ENCODE data around the gene DBNDD1.

Gene DBNDD1

DNA sequence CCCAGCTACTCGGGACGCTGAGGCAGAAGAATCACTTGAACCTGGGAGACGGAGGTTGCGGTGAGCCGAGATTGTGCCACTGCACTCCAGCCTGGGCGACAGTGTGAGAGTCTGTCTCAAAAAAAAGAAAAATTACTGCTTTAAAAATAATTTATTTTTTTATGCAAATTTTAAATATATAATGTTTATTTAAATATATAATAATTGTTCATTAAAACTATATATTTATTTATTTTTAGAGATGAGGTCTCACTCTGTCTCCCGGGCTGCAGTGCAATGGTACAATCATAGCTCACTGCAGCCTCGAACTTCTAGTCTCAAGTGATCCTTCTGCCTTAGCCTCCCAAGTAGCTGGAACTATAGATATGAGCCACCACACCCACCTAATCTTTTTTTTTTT lies 15.2 kb upstream of the DBNDD1 start:
- DNase-seq: no peak

DNA sequence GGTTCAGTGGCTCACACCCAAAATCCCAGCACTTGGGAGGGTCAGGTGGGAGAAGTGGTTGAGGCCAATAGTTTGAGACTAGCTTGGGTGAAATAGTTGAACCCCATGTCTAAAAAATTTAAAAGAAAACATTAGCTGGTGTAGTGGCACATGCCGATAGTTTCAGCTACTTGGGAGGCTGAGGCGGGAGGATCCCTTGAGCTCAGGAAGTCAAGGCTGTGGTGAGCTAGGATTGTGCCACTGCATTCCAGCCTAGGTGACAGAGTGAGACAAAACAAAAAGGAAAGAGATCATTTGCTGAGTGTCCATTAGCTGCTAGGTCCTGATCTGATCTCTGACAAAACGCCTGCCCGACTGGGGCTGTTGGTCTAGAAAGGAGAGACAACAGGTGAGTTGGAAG lies 14.1 kb upstream of the DBNDD1 start:
- no peak for DNase-seq

DNA sequence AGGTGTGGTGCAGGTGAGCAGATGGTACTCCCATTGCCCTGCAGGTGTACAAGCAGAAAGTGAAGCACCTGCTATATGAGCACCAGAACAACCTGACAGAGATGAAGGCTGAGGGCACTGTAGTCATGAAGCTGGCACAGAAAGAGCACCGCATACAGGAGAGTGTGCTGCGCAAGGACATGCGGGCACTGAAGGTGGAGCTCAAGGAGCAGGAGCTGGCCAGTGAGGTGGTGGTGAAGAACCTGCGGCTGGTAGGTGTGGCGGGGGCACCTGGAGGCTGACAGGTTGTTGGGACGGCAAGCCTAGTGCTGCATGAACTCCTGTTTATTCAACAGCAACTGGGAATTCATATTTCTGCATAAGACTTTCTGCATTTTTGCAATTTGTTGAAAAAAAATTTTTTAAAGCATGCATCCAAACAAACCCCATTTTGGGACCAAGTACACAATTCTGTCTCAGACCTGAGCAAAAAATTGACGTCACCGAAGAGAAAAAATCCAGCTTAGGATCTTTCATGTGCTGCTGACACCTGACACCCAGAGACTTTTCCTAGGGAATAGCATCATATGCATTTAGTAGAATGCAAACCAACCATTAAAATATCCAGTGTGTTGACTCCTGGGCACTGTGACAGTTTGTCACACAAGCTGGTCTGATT lies 13.5 kb upstream of the DBNDD1 start:
- DNase-seq: no peak

- DNase-seq: no peak
These were observed 12.8 kb upstream of the DBNDD1 start for GRCh38 chr16:90031931-90032673.

- DNase-seq: no peak
These were observed 12.1 kb upstream of the DBNDD1 start for GRCh38 chr16:90031186-90031930.

DNA sequence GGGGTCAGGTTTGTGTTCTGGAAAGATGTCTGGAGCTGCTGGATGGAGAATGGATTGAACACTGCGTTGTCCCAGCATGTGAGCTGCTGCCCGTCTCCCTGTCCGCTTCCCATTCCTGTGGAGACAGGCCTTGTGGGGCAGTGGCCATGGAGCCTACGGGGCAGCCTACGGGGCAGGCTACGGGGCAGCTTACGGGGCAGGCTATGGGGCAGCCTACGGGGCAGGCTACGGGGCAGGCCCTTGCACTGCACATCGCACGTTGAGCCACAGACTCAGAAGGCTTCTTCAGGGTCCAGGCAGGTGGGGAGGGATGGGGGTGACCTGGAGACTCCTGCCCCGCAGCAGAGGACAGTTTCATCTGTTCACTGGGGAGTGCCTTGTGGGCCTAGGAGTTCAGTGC lies 9.7 kb upstream of the DBNDD1 start:
- no peak for DNase-seq

DNA sequence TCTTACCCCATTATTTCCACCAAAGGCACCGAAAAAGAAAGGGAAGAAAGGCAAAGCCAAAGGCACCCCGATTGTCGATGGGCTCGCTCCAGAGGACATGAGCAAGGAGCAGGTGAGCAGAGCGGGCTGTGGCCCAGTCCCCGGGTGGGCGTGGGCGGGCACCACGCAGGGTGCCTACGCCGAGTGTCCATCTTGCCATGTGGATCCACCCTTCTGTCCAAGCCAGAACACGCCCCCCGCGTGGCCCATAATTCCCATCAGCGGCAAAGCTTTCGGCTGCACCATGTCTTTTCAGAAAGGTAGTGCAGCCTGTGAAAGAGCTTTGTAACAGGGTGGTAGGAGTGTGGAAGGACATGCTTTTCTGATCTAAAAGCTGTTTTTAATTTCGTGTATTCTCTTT lies 8.4 kb upstream of the DBNDD1 start:
- no peak for DNase-seq

DNA sequence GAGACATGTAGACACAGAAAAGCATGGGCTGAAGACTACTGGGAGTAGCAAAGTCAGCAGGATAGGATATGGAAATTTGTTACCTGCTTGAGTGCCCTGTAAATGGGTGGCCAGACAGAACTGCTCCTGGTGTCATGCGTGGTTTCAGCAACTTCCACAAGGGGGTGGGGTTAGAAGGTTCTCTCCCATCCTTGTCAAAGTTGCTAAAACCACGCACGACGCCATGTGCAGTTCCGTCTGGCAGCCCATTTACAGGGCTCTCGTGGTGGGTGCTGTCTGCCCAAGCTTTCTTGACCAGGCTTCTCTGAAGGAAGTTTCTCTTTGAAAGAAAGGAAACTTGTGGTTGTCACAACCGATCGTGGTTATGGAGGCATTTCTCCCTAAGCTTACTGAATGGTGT lies 6.9 kb upstream of the DBNDD1 start:
- peak; percentile 15 for DNase-seq

DNA sequence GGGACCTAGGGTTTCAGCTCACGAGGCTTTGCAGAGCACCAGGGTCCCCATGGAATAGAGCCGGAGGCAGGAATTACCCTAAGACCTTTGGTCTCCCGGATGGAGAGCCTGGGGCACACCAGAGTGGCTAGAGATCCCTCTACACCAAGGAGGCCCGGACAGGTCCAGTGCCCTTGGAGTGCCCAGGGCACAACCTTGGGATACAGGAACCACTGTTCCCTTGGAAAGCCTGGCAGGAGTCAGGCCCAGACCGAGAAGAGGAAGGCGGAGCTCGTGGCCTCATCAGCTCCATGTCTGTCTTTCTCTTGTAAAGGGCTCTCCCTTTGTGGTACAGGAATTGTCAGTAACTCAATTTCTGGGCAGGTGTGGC lies 3.8 kb upstream of the DBNDD1 start:
- no peak for DNase-seq

- peak; percentile 84 for DNase-seq
These were observed 3.2 kb upstream of the DBNDD1 start for GRCh38 chr16:90022209-90023077.

- no peak for DNase-seq
These were observed 1.7 kb upstream of the DBNDD1 start for GRCh38 chr16:90020838-90021382.

GRCh38 chr16:90020260-90020837 lies 1.1 kb upstream of the DBNDD1 start:
- no peak for DNase-seq

- DNase-seq: peak; percentile 54
These were observed 445 bp upstream of the DBNDD1 start for GRCh38 chr16:90019543-90020259.

GRCh38 chr16:90018297-90018651 lies 982 bp downstream of the DBNDD1 start:
- no peak for DNase-seq

DNA sequence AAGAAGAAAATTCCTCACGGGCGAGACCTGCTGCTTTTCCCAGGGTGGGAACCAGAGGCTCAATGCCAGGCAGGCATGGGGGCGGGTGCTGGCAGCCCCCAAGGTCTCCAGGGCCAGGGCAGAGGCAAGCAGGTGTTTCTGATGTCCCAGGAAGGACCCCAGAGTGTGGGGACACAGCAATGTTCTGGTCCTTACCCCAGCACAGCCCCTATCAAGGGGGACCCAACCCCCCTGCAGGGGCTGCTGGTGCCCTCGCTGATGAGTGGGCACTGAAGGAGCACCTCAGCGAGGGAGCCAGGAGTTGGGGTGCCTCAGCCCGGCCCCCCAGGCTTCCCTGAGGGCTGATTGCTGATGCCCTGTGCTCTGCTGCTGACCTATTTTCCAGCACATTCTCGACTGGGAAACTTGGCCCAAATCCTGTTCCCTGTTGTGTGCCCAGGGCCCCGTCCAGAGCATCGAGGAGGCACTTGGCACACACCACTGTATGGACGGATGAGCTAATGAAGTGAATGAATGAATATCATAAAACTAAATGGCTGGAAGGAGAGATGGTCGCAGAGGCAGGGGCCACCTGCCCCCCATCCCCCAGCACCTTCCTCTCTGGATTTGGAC lies 2.8 kb downstream of the DBNDD1 start:
- no peak for DNase-seq

DNA sequence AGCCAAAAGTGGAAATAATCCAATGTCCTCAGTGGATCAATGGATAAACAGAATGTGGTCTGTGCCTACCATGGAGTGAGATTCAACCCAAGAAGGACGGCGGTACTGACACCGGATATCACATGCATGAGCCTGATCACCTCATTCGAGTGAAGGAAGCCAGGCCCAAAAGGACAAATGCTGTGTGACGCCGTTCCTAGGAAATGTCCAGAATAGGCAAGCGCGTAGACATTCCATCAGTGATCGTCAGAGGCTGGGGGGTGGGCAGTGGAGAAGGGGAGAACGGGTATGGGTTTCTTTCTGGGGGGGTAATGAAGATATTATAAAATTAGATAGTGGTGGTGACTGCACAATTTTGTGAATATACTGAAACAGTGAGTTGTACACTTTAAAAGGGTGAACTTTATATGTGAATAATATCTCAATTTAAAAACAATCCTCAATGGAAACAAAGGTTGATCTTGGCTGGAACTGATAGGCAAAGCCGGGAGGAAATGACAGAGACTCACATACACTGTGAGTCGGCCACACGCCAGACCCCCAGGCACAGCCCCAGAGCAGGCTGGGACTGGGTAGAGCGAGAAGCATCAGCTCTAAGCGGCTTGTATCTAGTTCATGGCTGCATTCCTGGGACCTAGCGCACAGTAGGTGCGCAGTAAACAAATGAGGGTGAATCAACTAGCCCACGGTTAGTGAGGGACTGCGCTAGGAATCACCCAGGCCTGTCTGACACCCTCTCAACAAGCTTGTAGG lies 3.5 kb downstream of the DBNDD1 start:
- no peak for DNase-seq

DNA sequence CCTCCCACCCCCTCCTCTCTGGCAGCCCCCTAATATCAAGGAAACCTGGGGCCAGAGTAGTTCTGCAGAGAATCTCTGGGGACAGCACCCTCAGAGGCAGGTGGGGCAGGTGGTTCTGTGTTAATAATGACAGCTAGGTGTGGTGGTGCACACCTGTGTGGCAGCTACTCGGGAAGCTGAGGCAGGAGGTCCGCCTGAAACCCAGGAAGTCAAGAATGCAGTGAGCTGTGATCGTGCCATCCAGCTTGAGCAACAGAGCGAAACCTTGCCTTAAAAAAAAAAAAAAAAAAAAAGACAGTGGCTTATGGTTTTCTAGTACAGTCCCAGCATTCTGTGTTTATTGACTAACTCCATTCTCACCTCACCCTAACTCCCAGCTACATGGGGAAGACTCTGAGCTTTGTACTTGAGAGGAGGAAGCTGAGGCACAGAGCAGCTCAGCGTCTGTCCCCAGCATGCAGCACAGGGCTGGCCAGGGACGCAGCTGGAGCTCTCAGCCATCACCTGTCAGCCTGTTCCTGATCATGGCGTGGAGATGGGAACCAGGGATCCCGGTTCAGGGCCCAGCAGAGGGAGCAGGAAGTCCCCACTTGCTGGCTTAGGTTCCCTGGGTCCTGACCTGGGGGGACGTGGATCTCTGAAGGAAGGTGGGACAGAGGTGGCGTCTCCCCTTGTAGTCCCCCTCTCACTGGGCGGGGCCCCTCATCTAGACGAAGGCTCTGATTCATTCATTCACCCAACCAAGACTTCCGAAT lies 6.1 kb downstream of the DBNDD1 start:
- no peak for DNase-seq

DNA sequence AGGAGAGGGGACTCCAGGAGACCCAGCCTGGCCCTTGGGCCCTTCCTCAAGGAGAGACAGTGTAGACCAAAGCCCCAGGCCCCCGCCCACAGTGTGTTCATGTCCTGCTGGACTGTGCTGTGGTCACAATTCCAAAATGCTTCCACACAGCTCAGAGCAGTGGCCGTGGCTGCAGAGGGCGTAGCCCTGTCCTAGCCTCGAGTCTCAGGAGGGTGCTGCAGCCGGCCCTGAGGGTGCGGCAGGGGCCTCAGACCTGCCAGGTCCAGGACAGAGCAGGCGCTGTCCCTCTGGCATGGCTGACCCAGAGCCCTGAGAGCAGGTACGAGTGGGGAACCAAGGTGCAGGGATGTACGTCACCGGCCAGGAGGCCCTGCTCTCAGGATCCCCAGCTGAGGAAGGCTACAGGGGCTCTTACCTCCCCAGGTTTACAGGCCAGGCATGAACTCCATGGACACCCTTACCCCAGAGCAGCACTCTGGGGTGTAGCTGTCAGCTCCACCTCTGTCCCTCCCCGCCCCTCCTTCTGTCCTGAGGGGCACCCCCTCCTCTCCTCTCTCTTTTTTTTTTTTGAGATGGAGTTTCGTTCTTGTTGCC lies 7.3 kb downstream of the DBNDD1 start:
- DNase-seq: no peak

- DNase-seq: no peak
These were observed 7.8 kb downstream of the DBNDD1 start for GRCh38 chr16:90011508-90011819.

Measured in CD4-positive, alpha-beta T cell treated with Interleukin-17A for 1 hour (primary cell).